Muscle layer of colon (tissue), 2 donors: ENCODE results near the gene DNM1L.

ENCODE experiments used
- H3K27ac ChIP-seq: one replicate; pipeline ENCODE4 v1.7.0; 2013; ENCODE audit warnings: low read depth, mild to moderate bottlenecking, low read length, moderate library complexity
- H3K27me3 ChIP-seq, 2 donors: one replicate each; pipeline ENCODE4 v1.7.0; 2013; ENCODE audit warnings: low read length in 2 of 2, mild to moderate bottlenecking in 2 of 2; ENCODE audit not compliant: insufficient read depth in 2 of 2, control insufficient read depth in 1 of 2
- H3K36me3 ChIP-seq: one replicate; pipeline ENCODE4 v1.7.0; 2013; ENCODE audit warnings: mild to moderate bottlenecking, low read length; ENCODE audit not compliant: insufficient read depth
- H3K4me1 ChIP-seq: one replicate; pipeline ENCODE4 v1.7.0; 2013; ENCODE audit warnings: mild to moderate bottlenecking, low read length; ENCODE audit not compliant: insufficient read depth
- H3K4me3 ChIP-seq, 2 donors: one replicate each; pipeline ENCODE4 v1.7.0; 2013; ENCODE audit warnings: low read length in 2 of 2, low read depth in 1 of 2, mild to moderate bottlenecking in 1 of 2, moderate library complexity in 1 of 2
- H3K9ac ChIP-seq: one replicate; pipeline ENCODE4 v1.7.0; 2013; ENCODE audit warnings: low read length
- H3K9me3 ChIP-seq: one replicate; pipeline ENCODE4 v1.7.0; 2013; ENCODE audit warnings: mild to moderate bottlenecking, low read length
- donor health status: abdominal sarcoma.
- donor health status: Adenocarcinoma of cecum.

The DNM1L gene

GRCh38 chr12:32679091-32679919, at the start of gene DNM1L:
Gene DNM1L (plus strand): TSS chr12:32679301. CDS start chr12:32679364, 63 bp downstream.
- Histone ChIP-seq H3K27ac (peak within 1 kb of the TSS; percentile 96), H3K9ac (peak within 1 kb of the TSS; percentile 84), H3K4me3 (peak within 1 kb of the TSS; percentile 79 to 81), H3K27me3 (no peaks in the 10 kb centered on the region), H3K36me3 (no peaks in the 10 kb centered on the region), H3K9me3 (no peaks in the 10 kb centered on the region), H3K4me1 (peaks cover 10% of the 10 kb centered on the region)

- no peaks in the 10 kb centered on the region for H3K27me3 ChIP-seq
- H3K27ac ChIP-seq, result no peak overlapping the region
- H3K4me3 ChIP-seq, result no peak overlapping the region
- H3K9me3 ChIP-seq, result no peaks in the 10 kb centered on the region
- H3K9ac ChIP-seq, result no peak overlapping the region
- no peaks in the 10 kb centered on the region for H3K4me1 ChIP-seq
- H3K36me3 ChIP-seq, result peaks cover 5% of the 10 kb centered on the region
Measured at GRCh38 chr12:32641287-32641901, 37.7 kb upstream of the DNM1L start.

GRCh38 chr12:32644431-32644830, 34.7 kb upstream of the DNM1L start:
- H3K4me3 ChIP-seq, result no peak overlapping the region

GRCh38 chr12:32647275-32647674, 31.8 kb upstream of the DNM1L start:
- Histone ChIP-seq H3K36me3 (no peaks in the 10 kb centered on the region), H3K4me3 (no peak overlapping the region), H3K27ac (no peak overlapping the region), H3K9ac (no peak overlapping the region), H3K4me1 (no peaks in the 10 kb centered on the region), H3K9me3 (no peaks in the 10 kb centered on the region), H3K27me3 (no peaks in the 10 kb centered on the region)

More at GRCh38 chr12:32644431-32644830, 34.7 kb upstream of the DNM1L start:
- H3K9ac ChIP-seq, result no peak overlapping the region
- H3K9me3 ChIP-seq, result no peaks in the 10 kb centered on the region
- no peaks in the 10 kb centered on the region for H3K27me3 ChIP-seq
- no peak overlapping the region for H3K27ac ChIP-seq
- no peaks in the 10 kb centered on the region for H3K4me1 ChIP-seq
- H3K36me3 ChIP-seq, result peaks cover 5% of the 10 kb centered on the region

GRCh38 chr12:32650508-32650907, 28.6 kb upstream of the DNM1L start:
- Histone ChIP-seq H3K4me3 (no peak overlapping the region), H3K9ac (no peak overlapping the region), H3K9me3 (no peaks in the 10 kb centered on the region), H3K36me3 (no peaks in the 10 kb centered on the region), H3K27ac (no peak overlapping the region), H3K4me1 (no peaks in the 10 kb centered on the region), H3K27me3 (no peaks in the 10 kb centered on the region)

- Histone ChIP-seq H3K4me1 (no peaks in the 10 kb centered on the region), H3K36me3 (no peaks in the 10 kb centered on the region), H3K9ac (no peak overlapping the region), H3K9me3 (no peaks in the 10 kb centered on the region), H3K27ac (no peak overlapping the region), H3K27me3 (no peaks in the 10 kb centered on the region), H3K4me3 (no peak overlapping the region)
Measured at GRCh38 chr12:32651151-32651955, 27.7 kb upstream of the DNM1L start.

GRCh38 chr12:32651956-32652210, 27.2 kb upstream of the DNM1L start:
- Histone ChIP-seq H3K27me3 (no peaks in the 10 kb centered on the region), H3K4me3 (no peak overlapping the region), H3K36me3 (no peaks in the 10 kb centered on the region), H3K9ac (no peak overlapping the region), H3K27ac (no peak overlapping the region), H3K9me3 (no peaks in the 10 kb centered on the region), H3K4me1 (no peaks in the 10 kb centered on the region)

GRCh38 chr12:32659908-32660440, 19.1 kb upstream of the DNM1L start:
- Histone ChIP-seq H3K4me3 (no peak overlapping the region), H3K9me3 (no peaks in the 10 kb centered on the region), H3K4me1 (peaks cover 4% of the 10 kb centered on the region), H3K27me3 (no peaks in the 10 kb centered on the region), H3K27ac (no peak overlapping the region), H3K36me3 (no peaks in the 10 kb centered on the region), H3K9ac (no peak overlapping the region)

GRCh38 chr12:32661706-32662105, 17.4 kb upstream of the DNM1L start:
- Histone ChIP-seq H3K4me1 (peaks cover 4% of the 10 kb centered on the region), H3K36me3 (no peaks in the 10 kb centered on the region), H3K27ac (no peak overlapping the region), H3K9ac (no peak overlapping the region), H3K27me3 (no peaks in the 10 kb centered on the region), H3K9me3 (no peaks in the 10 kb centered on the region), H3K4me3 (no peak overlapping the region)

GRCh38 chr12:32662665-32663064, 16.4 kb upstream of the DNM1L start:
- Histone ChIP-seq H3K36me3 (no peaks in the 10 kb centered on the region), H3K27ac (no peak overlapping the region), H3K27me3 (no peaks in the 10 kb centered on the region), H3K4me1 (peaks cover 4% of the 10 kb centered on the region), H3K4me3 (no peak overlapping the region), H3K9ac (no peak overlapping the region), H3K9me3 (no peaks in the 10 kb centered on the region)

GRCh38 chr12:32666018-32666417, 13.1 kb upstream of the DNM1L start:
- H3K27me3 ChIP-seq, result no peaks in the 10 kb centered on the region
- no peaks in the 10 kb centered on the region for H3K36me3 ChIP-seq
- no peak overlapping the region for H3K4me3 ChIP-seq
- no peak overlapping the region for H3K9ac ChIP-seq
- no peaks in the 10 kb centered on the region for H3K4me1 ChIP-seq
- no peak overlapping the region for H3K27ac ChIP-seq
- no peaks in the 10 kb centered on the region for H3K9me3 ChIP-seq
